ENCODE measurements around the gene BMPR1B.

Gene BMPR1B

DNA sequence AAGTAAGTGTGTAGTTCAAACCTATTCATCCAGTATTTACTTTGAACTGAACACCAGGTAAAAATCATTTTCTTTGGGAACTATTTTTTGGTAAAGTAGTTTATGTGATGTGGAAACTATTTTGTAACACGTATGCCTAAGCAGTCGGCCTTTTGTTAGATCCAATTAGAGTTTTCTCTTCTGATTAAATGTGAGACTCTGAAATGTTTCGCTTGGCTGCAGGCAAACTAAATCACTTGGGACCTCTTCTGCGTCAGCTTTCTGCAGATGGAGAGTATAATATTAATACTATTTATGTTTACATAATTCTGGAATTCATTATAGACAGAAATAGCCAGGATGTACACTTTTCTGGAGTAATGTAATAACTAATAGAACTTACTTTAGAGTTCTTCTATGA lies 46.9 kb downstream of the BMPR1B start:
- no peak for DNase-seq (ENCODE audit: low read depth)
- no peak overlapping the region for H3K4me3 ChIP-seq (ENCODE audit: low read depth, low read length)
- TF ChIP-seq, protein P1, sequence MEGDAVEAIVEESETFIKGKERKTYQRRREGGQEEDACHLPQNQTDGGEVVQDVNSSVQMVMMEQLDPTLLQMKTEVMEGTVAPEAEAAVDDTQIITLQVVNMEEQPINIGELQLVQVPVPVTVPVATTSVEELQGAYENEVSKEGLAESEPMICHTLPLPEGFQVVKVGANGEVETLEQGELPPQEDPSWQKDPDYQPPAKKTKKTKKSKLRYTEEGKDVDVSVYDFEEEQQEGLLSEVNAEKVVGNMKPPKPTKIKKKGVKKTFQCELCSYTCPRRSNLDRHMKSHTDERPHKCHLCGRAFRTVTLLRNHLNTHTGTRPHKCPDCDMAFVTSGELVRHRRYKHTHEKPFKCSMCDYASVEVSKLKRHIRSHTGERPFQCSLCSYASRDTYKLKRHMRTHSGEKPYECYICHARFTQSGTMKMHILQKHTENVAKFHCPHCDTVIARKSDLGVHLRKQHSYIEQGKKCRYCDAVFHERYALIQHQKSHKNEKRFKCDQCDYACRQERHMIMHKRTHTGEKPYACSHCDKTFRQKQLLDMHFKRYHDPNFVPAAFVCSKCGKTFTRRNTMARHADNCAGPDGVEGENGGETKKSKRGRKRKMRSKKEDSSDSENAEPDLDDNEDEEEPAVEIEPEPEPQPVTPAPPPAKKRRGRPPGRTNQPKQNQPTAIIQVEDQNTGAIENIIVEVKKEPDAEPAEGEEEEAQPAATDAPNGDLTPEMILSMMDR (conservative IDR thresholded peaks at IDR 0.05; ENCODE audit: low read depth, low read length): no peak

GRCh38 chr4:94806376-94806775 lies 48.6 kb downstream of the BMPR1B start:
- H3K4me3 ChIP-seq (ENCODE audit: low read depth, low read length): no peak overlapping the region
- TF ChIP-seq, protein P1 (conservative IDR thresholded peaks at IDR 0.05; ENCODE audit: low read depth, low read length): no peak
- DNase-seq (ENCODE audit: low read depth): peak; percentile 19

- DNase-seq (ENCODE audit: low read depth): no peak
- H3K4me3 ChIP-seq (ENCODE audit: low read depth, low read length): no peak overlapping the region
- TF ChIP-seq, protein P1 (conservative IDR thresholded peaks at IDR 0.05; ENCODE audit: low read depth, low read length): no peak
Observed at GRCh38 chr4:94811643-94812042, 53.9 kb downstream of the BMPR1B start.

GRCh38 chr4:94813221-94813620 lies 55.5 kb downstream of the BMPR1B start:
- TF ChIP-seq, protein P1 (conservative IDR thresholded peaks at IDR 0.05; ENCODE audit: low read depth, low read length): no peak
- H3K4me3 ChIP-seq (ENCODE audit: low read depth, low read length): no peak overlapping the region
- no peak for DNase-seq (ENCODE audit: low read depth)

- no peak for DNase-seq (ENCODE audit: low read depth)
- TF ChIP-seq, protein P1 (conservative IDR thresholded peaks at IDR 0.05; ENCODE audit: low read depth, low read length): no peak
- no peak overlapping the region for H3K4me3 ChIP-seq (ENCODE audit: low read depth, low read length)
Observed at GRCh38 chr4:94814237-94814636, 56.5 kb downstream of the BMPR1B start.

- TF ChIP-seq, protein P1 (conservative IDR thresholded peaks at IDR 0.05; ENCODE audit: low read depth, low read length): no peak
- DNase-seq (ENCODE audit: low read depth): no peak
- H3K4me3 ChIP-seq (ENCODE audit: low read depth, low read length): no peak overlapping the region
Observed at GRCh38 chr4:94819371-94820168, 61.8 kb downstream of the BMPR1B start.

DNA sequence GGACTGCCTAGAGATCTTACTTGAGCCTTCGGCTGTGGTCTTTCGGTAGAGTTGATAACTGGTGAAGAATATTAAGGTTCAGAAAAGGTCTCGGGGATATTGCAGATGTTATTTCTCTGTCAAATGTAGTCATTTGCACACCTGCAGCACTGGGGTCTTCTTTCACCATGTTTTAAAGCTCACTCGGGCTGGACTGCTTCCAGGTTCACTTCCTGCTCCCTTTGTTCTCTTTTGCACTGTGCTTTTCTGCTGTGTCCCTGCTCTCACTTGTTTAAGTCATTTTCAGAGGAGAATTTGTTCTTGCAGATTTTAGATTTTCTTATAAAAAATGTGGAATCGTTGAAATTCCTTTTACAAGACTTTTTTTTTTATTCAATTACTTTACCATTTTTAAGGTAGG lies 68.5 kb downstream of the BMPR1B start:
- TF ChIP-seq, protein P1 (conservative IDR thresholded peaks at IDR 0.05; ENCODE audit: low read depth, low read length): no peak
- H3K4me3 ChIP-seq (ENCODE audit: low read depth, low read length): no peak overlapping the region
- DNase-seq (ENCODE audit: low read depth): peak; percentile 13

All from choroid plexus epithelial cell (primary cell).